HG03159 (cell line): Measurements from ENCODE around the gene ABCC4.

Experiments used
- ATAC-seq: cut with Tn5 transposase; IDR thresholded peaks from one replicate; pipeline ENCODE4 v1.9.1; 2021; ENCODE audit warnings: mild to moderate bottlenecking, moderate library complexity; ENCODE audit not compliant: unreplicated experiment

The ABCC4 gene

GRCh38 chr13:95258098-95258497 is 43.2 kb downstream of the ABCC4 start:
- no peak for ATAC-seq

- no peak for ATAC-seq
Measured at GRCh38 chr13:95256091-95256490, 45.2 kb downstream of the ABCC4 start.

GRCh38 chr13:95255072-95255732 is 46.0 kb downstream of the ABCC4 start:
- ATAC-seq: no peak

GRCh38 chr13:95254339-95254738 is 46.9 kb downstream of the ABCC4 start:
- ATAC-seq: no peak

GRCh38 chr13:95253033-95253432 is 48.2 kb downstream of the ABCC4 start:
- ATAC-seq: no peak

- ATAC-seq: peak; percentile 39
Measured at GRCh38 chr13:95251641-95252040, 49.6 kb downstream of the ABCC4 start.

GRCh38 chr13:95250961-95251360 is 50.3 kb downstream of the ABCC4 start:
- ATAC-seq: no peak

GRCh38 chr13:95248953-95249352 is 52.3 kb downstream of the ABCC4 start:
- ATAC-seq: no peak

GRCh38 chr13:95247852-95248251 is 53.4 kb downstream of the ABCC4 start:
- no peak for ATAC-seq

GRCh38 chr13:95247171-95247570 is 54.1 kb downstream of the ABCC4 start:
- ATAC-seq: no peak

GRCh38 chr13:95246292-95247082 is 54.8 kb downstream of the ABCC4 start:
- no peak for ATAC-seq

GRCh38 chr13:95245071-95245470 is 56.2 kb downstream of the ABCC4 start:
- peak; percentile 67 for ATAC-seq

- no peak for ATAC-seq
Measured at GRCh38 chr13:95243207-95243606, 58.0 kb downstream of the ABCC4 start.

- no peak for ATAC-seq
Measured at GRCh38 chr13:95241321-95241720, 59.9 kb downstream of the ABCC4 start.

GRCh38 chr13:95239283-95239682 is 62.0 kb downstream of the ABCC4 start:
- ATAC-seq: peak; percentile 74

- ATAC-seq: no peak
Measured at GRCh38 chr13:95237310-95237870, 63.9 kb downstream of the ABCC4 start.

- ATAC-seq: no peak
Measured at GRCh38 chr13:95236774-95237173, 64.5 kb downstream of the ABCC4 start.

GRCh38 chr13:95235974-95236373 is 65.3 kb downstream of the ABCC4 start:
- ATAC-seq: no peak

- no peak for ATAC-seq
Measured at GRCh38 chr13:95235199-95235756, 66.0 kb downstream of the ABCC4 start.

GRCh38 chr13:95234242-95234641 is 67.0 kb downstream of the ABCC4 start:
- ATAC-seq: no peak

- no peak for ATAC-seq
Measured at GRCh38 chr13:95233026-95233635, 68.1 kb downstream of the ABCC4 start.
